ENCODE measurements around the gene PAX7.

- no peak for TF ChIP-seq CTCF (IDR thresholded peaks at IDR 0.05)
- TF ChIP-seq POLR2A (IDR thresholded peaks at IDR 0.05; ENCODE audit: low read depth) = no peak
- TF ChIP-seq EP300 (IDR thresholded peaks at IDR 0.05) = no peak
- no peak for TF ChIP-seq POLR2AphosphoS5 (IDR thresholded peaks at IDR 0.05)
These were observed 155.5 kb downstream of the PAX7 start for GRCh38 chr1:18786149-18786548.
